SU-DHL-6 (cell line): ENCODE measurements around the gene AFG1L.

Experiments
- H2AFZ ChIP-seq: fragments of 200-600 bp; sonication (generic); 2 replicates; pipeline ENCODE4 v1.6.1; 2014; ENCODE audit warnings: low read depth, mild to moderate bottlenecking, moderate library complexity, mixed read lengths, antibody characterized with exemption, low read length; ENCODE audit not compliant: severe bottlenecking
- H3F3A ChIP-seq: fragments of 200-600 bp; shearing (Covaris generic); 2 replicates; pipeline ENCODE4 v1.6.0; 2016; ENCODE audit warnings: antibody characterized with exemption, mild to moderate bottlenecking; ENCODE audit not compliant: insufficient read depth
- H3K27ac ChIP-seq: fragments of 200-600 bp; sonication (generic); 2 replicates; pipeline ENCODE4 v1.5.1; 2016; ENCODE audit warnings: low read depth, mild to moderate bottlenecking, low read length, moderate library complexity, mixed read lengths
- H3K27me3 ChIP-seq: fragments of 200-600 bp; sonication (generic), shearing (Covaris generic); 2 replicates; pipeline ENCODE4 v1.6.0; 2014; ENCODE audit warnings: mild to moderate bottlenecking, low read length
- H3K36me3 ChIP-seq: fragments of 200-600 bp; sonication (generic); 2 replicates; pipeline ENCODE4 v1.6.1; 2014; ENCODE audit warnings: mild to moderate bottlenecking, low read length, mixed read lengths
- H3K4me2 ChIP-seq: fragments of 300-600, 200-600 bp; shearing (Covaris generic), sonication (generic); 2 replicates; pipeline ENCODE4 v1.6.0; 2014; ENCODE audit warnings: low read length, low read depth, mild to moderate bottlenecking; ENCODE audit not compliant: poor library complexity, severe bottlenecking
- H3K4me3 ChIP-seq: fragments of 200-600 bp; sonication (generic); 2 replicates; pipeline ENCODE4 v1.5.1; 2014; ENCODE audit warnings: antibody characterized with exemption, low read length, mild to moderate bottlenecking, mixed read lengths; ENCODE audit not compliant: insufficient read depth, poor library complexity, severe bottlenecking
- H3K79me2 ChIP-seq: fragments of 200-600 bp; sonication (generic); 2 replicates; pipeline ENCODE4 v1.6.1; 2014; ENCODE audit warnings: mild to moderate bottlenecking, low read length, moderate library complexity; ENCODE audit not compliant: insufficient read depth
- H3K9ac ChIP-seq: fragments of 200-600 bp; sonication (generic); 2 replicates; pipeline ENCODE4 v1.7.0; 2014; ENCODE audit warnings: mild to moderate bottlenecking, low read length
- H3K9me2 ChIP-seq: fragments of 200-600 bp; sonication (generic); replicated peaks from 2 replicates; pipeline ENCODE4 v1.6.1; 2014; ENCODE audit warnings: low read length; ENCODE audit not compliant: insufficient read depth
- H3K9me3 ChIP-seq: fragments of 200-600 bp; sonication (generic); 2 replicates; pipeline ENCODE4 v1.6.1; 2014; ENCODE audit warnings: low read length, mixed read lengths; ENCODE audit not compliant: insufficient read depth
- H4K20me1 ChIP-seq: fragments of 200-600 bp; sonication (generic); 2 replicates; pipeline ENCODE4 v1.6.1; 2014; ENCODE audit warnings: low read depth, mild to moderate bottlenecking, antibody characterized with exemption, low read length, moderate library complexity, mixed read lengths
- CTCF ChIP-seq: fragments of 200-600 bp; sonication (generic); IDR thresholded peaks from one replicate; pipeline ENCODE4 v1.5.1; 2017; ENCODE audit warnings: antibody characterized with exemption, mild to moderate bottlenecking, low read length, moderate library complexity; ENCODE audit not compliant: insufficient read depth, poor library complexity, severe bottlenecking
- EZH2phosphoT487 ChIP-seq: fragments of 200-600 bp; sonication (generic), shearing (Covaris generic); conservative IDR thresholded peaks from 2 replicates; pipeline ENCODE4 v1.6.1; 2018; ENCODE audit warnings: mild to moderate bottlenecking, antibody characterized with exemption, low read length, moderate library complexity, mixed read lengths

AFG1L gene

DNA sequence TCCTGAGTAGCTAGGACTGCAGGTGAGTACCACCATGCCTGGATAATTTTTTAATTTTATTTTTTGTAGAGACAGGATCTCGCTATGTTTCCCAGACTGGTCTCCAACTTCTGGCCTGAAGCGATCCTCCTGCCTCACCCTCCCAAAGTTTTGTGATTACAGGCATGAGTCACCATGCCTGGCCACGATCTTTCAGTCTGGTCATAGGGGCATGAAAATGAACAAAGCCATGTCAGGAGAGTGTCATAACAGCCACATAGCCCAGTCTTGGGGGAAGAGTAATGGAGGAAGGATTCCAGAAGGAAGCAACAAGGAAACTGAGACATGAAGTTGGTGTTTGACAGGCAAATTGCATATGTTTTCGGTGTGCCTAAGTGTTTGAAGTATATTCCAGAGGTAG is 17.0 kb upstream of the AFG1L start:
- H3K27ac ChIP-seq = no peak overlapping the region
- H3F3A ChIP-seq = no peaks in the 10 kb centered on the region
- H2AFZ ChIP-seq = no peak overlapping the region
- H3K36me3 ChIP-seq = no peaks in the 10 kb centered on the region
- H4K20me1 ChIP-seq = no peaks in the 10 kb centered on the region
- no peaks in the 10 kb centered on the region for H3K9me3 ChIP-seq
- H3K4me3 ChIP-seq = no peak overlapping the region
- H3K9ac ChIP-seq = no peak overlapping the region
- no peaks in the 10 kb centered on the region for H3K27me3 ChIP-seq
- no peak overlapping the region for H3K4me2 ChIP-seq
- no peak for TF ChIP-seq CTCF
- no peak for TF ChIP-seq EZH2phosphoT487
- H3K79me2 ChIP-seq = no peaks in the 10 kb centered on the region
- no peaks in the 10 kb centered on the region for H3K9me2 ChIP-seq

GRCh38 chr6:108285381-108285780 is 9.5 kb upstream of the AFG1L start:
- no peak for TF ChIP-seq EZH2phosphoT487
- TF ChIP-seq CTCF = no peak

DNA sequence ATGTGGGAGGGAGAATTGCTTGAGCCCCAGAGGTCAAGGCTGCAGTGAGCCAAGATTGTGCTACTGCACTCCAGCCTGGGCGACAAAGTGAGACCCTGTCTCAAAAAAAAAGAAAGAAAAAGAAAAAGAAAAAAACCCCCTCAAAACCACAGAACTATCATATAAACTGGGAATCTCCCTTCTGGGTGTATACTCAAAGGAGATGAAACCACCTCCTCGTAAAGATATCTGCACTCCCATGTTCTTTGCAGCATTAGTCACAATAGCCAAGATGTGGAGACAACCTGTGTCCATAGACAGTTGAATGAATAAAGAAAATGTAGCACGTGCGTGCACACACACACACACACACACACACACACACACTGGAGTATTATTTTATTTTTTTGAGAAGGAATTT is 8.5 kb upstream of the AFG1L start:
- no peak overlapping the region for H3K4me2 ChIP-seq
- H3K27ac ChIP-seq = no peak overlapping the region
- H3F3A ChIP-seq = no peaks in the 10 kb centered on the region
- no peak for TF ChIP-seq CTCF
- no peak for TF ChIP-seq EZH2phosphoT487
- no peaks in the 10 kb centered on the region for H4K20me1 ChIP-seq
- H3K9me3 ChIP-seq = no peaks in the 10 kb centered on the region
- no peaks in the 10 kb centered on the region for H3K36me3 ChIP-seq
- H3K4me3 ChIP-seq = no peak overlapping the region
- H2AFZ ChIP-seq = no peak overlapping the region
- no peaks in the 10 kb centered on the region for H3K27me3 ChIP-seq
- no peak overlapping the region for H3K9ac ChIP-seq
- no peaks in the 10 kb centered on the region for H3K79me2 ChIP-seq
- no peaks in the 10 kb centered on the region for H3K9me2 ChIP-seq

More at GRCh38 chr6:108285381-108285780, 9.5 kb upstream of the AFG1L start:
- Histone ChIP-seq H3K27me3 (no peaks in the 10 kb centered on the region), H3K9me3 (no peaks in the 10 kb centered on the region), H3K4me3 (no peak overlapping the region), H2AFZ (no peak overlapping the region), H3K9me2 (no peaks in the 10 kb centered on the region), H3K4me2 (no peak overlapping the region), H4K20me1 (no peaks in the 10 kb centered on the region), H3K36me3 (no peaks in the 10 kb centered on the region), H3K9ac (no peak overlapping the region), H3K27ac (no peak overlapping the region), H3F3A (no peaks in the 10 kb centered on the region), H3K79me2 (no peaks in the 10 kb centered on the region)
